ENCODE data around the gene ZBTB17.

Gene ZBTB17

GRCh38 chr1:15939181-15940109 is 36.5 kb downstream of the ZBTB17 start:
- no peak for TF ChIP-seq CTCF (conservative IDR thresholded peaks at IDR 0.05)
- H3K27ac ChIP-seq = peak overlapping the region; percentile 27; the same call in 1 of the 2 replicates

GRCh38 chr1:15938628-15939161 is 37.2 kb downstream of the ZBTB17 start:
- no peak for TF ChIP-seq CTCF (conservative IDR thresholded peaks at IDR 0.05)
- no peak for TF ChIP-seq ZFX (IDR thresholded peaks at IDR 0.05)
- peak overlapping the region; percentile 27; the same call in 1 of the 2 replicates for H3K27ac ChIP-seq

GRCh38 chr1:15937706-15938168 is 38.2 kb downstream of the ZBTB17 start:
- H3K27ac ChIP-seq = no peak overlapping the region
- TF ChIP-seq CTCF (conservative IDR thresholded peaks at IDR 0.05) (no peak), ZFX (IDR thresholded peaks at IDR 0.05) (no peak)

- TF ChIP-seq CTCF (conservative IDR thresholded peaks at IDR 0.05) (no peak), ZFX (IDR thresholded peaks at IDR 0.05) (no peak)
- no peak overlapping the region for H3K27ac ChIP-seq
These were observed 38.8 kb downstream of the ZBTB17 start for GRCh38 chr1:15937146-15937545.

GRCh38 chr1:15936025-15936424 is 39.9 kb downstream of the ZBTB17 start:
- no peak for TF ChIP-seq CTCF (conservative IDR thresholded peaks at IDR 0.05)
- TF ChIP-seq ZFX (IDR thresholded peaks at IDR 0.05) = no peak
- no peak overlapping the region for H3K27ac ChIP-seq

GRCh38 chr1:15935056-15935950 is 40.6 kb downstream of the ZBTB17 start:
- TF ChIP-seq ZFX (IDR thresholded peaks at IDR 0.05) (no peak), CTCF (conservative IDR thresholded peaks at IDR 0.05) (no peak)
- no peak overlapping the region for H3K27ac ChIP-seq

Measured in C4-2B (cell line).